ENCODE measurements around the gene TMEM132D.

- TF ChIP-seq POLR2A (IDR thresholded peaks at IDR 0.05; ENCODE audit: low read length) (no peak), GATA1 (IDR thresholded peaks at IDR 0.05; ENCODE audit: low read depth, low read length) (no peak)
These were observed 84.4 kb downstream of the TMEM132D start for GRCh38 chr12:129819391-129819790.

All from erythroblast (primary cell).